NCI-H1930 (cell line): ENCODE results near the gene CDCP2.
A peak's percentile ranks its signal among the peaks of the same experiment; 100 is the strongest.

Experiments
- DNase-seq, 2 experiments: peaks; one replicate each; lab custom pipeline; 2025; lab: John Stamatoyannopoulos, UW

Gene CDCP2

GRCh38 chr1:54152696-54153095 lies at the start of gene CDCP2:
TSS of gene CDCP2 (minus strand) at chr1:54153000. CDS start at chr1:54152922, 78 bp downstream.
- DNase-seq = no peak

- DNase-seq = no peak
These were observed 47.8 kb upstream of the CDCP2 start for GRCh38 chr1:54200519-54200997.

- DNase-seq = peak; percentile 93 to 94
These were observed 47.1 kb upstream of the CDCP2 start, which contains the start of the genes CYB5RL and MRPL37 for GRCh38 chr1:54199765-54200518. TSS of gene CYB5RL (minus strand) at chr1:54200030. CDS start at chr1:54195616, 4,414 bp downstream. TSS of gene MRPL37 (plus strand) at chr1:54200167. CDS start at chr1:54200244, 77 bp downstream.

- DNase-seq = no peak
These were observed 46.5 kb upstream of the CDCP2 start for GRCh38 chr1:54199151-54199764.

GRCh38 chr1:54193453-54193852 lies 40.7 kb upstream of the CDCP2 start:
- DNase-seq = no peak

- DNase-seq = no peak
These were observed 38.7 kb upstream of the CDCP2 start for GRCh38 chr1:54191525-54191924.

- DNase-seq = no peak
These were observed 37.7 kb upstream of the CDCP2 start for GRCh38 chr1:54190526-54190925.

GRCh38 chr1:54188291-54188690 lies 35.5 kb upstream of the CDCP2 start:
- no peak for DNase-seq

- no peak for DNase-seq
These were observed 33.3 kb upstream of the CDCP2 start for GRCh38 chr1:54186056-54186455.

- no peak for DNase-seq
These were observed 28.0 kb upstream of the CDCP2 start for GRCh38 chr1:54180701-54181360.

- DNase-seq = no peak
These were observed 25.7 kb upstream of the CDCP2 start for GRCh38 chr1:54178296-54179070.

- DNase-seq = no peak
These were observed 24.9 kb upstream of the CDCP2 start for GRCh38 chr1:54177726-54178125.

- no peak for DNase-seq
These were observed 24.0 kb upstream of the CDCP2 start for GRCh38 chr1:54176621-54177327.

GRCh38 chr1:54174106-54174505 lies 21.3 kb upstream of the CDCP2 start:
- no peak for DNase-seq

GRCh38 chr1:54173681-54174080 lies 20.9 kb upstream of the CDCP2 start:
- no peak for DNase-seq

- DNase-seq = no peak
These were observed 20.1 kb upstream of the CDCP2 start for GRCh38 chr1:54172614-54173599.

GRCh38 chr1:54171606-54172005 lies 18.8 kb upstream of the CDCP2 start:
- DNase-seq = no peak

GRCh38 chr1:54171016-54171415 lies 18.2 kb upstream of the CDCP2 start:
- no peak for DNase-seq

- DNase-seq = no peak
These were observed 16.3 kb upstream of the CDCP2 start for GRCh38 chr1:54169068-54169467.
